Stimulated activated CD8-positive, alpha-beta memory T cell treated with anti-CD3 and anti-CD28 coated beads, Interleukin-15, amount 100 ng/mL, for 24 hours (primary cell): ENCODE results near the gene CD300LG.

Source experiments
- DNase-seq: peaks from one replicate; pipeline ENCODE4 v3.0.0-alpha.2; 2020; ENCODE audit warnings: low read depth

CD300LG gene

DNA sequence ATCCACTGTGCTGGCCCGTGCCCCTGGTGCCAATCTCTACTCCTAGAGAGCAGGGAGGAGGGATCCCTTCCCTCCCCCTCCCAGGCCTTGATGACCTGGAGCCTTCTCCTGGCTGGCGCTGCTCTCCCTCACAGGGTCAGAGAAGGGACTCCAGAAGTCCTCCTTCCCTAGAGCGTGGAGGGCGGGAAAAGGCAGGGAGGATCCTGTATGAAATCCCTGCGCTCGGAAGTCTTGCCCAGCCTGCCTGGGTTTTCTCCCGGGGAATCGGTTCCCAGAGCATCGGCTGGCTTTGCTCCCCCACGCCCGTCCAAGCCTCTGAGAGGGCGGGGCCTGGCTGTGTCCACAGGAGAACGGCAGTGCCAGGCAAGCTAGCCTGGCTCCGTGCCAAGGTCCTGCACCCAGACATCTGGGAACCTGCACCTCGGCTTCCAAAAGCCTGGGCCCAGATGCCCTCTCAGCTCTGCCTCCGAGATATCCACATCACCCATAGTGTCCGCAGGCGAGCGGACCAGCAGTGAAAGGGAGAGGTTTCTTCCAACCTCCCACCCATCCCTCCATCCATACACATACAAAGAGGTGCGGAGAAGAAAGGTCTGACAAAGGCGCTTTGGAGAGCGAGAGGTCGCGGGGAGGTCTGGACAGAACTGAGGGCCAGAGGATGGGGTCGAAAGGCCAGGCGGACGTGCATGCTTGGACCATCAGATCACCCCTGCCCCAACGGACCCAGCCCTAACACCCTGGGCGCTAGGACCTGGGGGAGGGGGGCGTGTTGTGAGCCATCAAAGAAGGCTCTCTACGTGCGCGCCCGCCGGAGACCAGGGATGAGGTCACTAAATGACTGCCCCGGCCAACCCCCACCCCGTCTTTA is 59.2 kb downstream of the CD300LG start:
- DNase-seq, result no peak

DNA sequence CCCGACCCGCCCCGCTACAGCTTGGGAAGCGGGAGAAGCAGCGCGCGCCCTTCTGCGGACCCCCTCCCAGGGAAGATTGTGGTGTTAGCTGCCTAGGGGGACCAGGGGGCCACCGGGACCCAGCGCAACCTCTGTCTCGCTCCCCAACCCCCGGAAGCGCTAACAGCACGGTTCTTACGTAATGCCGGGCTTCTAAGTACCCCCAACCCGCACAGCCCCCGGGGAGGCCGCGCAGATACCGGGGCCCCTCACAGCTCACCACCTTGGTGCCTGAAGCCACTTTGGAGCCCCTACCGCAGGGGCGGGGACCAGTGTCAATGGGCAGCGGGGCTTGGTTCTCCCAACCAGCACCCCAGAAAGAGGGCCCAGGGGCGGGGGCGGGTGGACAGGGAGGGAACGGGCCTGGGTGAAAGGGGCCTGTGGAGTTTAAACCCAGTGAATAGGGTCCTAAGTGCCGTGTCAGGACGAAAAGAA is 60.0 kb downstream of the CD300LG start:
- DNase-seq, result no peak

DNA sequence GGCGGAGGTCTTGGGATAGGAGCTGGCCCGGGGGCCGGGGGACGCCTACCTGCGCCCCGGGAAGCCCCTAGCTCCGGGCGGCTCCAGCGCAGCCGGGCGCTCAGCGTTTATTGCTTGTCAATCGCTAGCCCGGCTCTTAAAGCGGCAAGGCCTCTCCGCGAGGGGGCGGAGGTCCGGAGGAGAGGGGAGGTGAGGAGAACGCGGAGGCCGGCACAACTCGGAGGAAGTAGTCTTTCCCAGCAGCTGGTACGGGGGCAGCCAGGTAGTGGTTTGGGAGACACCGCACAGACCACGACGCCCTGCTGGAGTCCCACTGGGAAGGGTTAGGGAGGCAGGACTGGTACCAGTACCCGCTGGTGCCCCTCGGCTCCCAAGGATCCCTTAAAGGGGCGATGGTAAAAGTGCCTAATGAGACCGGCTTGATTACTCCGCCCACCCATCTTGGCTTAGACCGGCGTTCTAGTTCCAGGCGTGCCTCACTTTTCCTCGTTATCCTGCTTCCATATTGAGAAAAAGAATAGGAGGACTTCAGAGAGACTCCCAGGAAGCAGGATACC is 60.5 kb downstream of the CD300LG start, which contains the start of gene MPP2:
Gene MPP2 (minus strand): TSS at position 112 of the 557 bp plus-strand sequence. CDS start 3,076 bp downstream, outside the sequence.
- no peak for DNase-seq

DNA sequence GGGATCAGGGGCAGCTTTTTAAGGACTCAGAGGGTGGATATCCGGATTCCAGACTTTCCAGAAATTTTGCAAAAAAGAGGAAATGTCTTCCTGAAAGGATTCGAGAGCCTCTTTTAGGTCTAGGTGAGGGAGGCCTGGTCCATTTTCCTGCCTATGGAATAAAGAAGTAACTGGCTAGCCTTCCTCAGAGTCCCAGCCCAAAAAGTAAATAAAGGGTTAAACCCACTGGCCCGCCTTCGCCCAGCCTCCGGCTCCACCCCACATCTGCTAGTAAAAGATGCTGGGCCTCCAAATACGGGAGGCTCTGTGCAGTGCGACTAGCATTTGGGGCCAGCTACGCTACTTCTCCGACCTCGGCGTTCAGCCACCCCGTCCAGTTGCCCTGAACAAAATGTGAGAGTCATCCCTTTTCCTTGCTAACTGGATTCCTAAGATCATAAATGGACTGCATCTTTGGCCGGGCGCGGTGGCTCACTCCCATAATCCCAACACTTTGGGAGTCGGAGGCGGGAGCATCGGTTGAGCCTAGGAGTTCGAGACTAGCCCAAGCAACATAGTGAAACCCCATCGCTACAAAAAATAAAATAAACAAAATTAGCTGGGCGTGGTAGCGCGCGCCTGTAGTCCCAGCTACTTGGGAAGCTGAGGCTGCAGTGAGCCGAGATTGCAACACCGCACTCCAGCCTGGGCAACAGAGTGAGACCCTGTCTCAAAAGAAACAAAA is 61.2 kb downstream of the CD300LG start:
- no peak for DNase-seq

DNA sequence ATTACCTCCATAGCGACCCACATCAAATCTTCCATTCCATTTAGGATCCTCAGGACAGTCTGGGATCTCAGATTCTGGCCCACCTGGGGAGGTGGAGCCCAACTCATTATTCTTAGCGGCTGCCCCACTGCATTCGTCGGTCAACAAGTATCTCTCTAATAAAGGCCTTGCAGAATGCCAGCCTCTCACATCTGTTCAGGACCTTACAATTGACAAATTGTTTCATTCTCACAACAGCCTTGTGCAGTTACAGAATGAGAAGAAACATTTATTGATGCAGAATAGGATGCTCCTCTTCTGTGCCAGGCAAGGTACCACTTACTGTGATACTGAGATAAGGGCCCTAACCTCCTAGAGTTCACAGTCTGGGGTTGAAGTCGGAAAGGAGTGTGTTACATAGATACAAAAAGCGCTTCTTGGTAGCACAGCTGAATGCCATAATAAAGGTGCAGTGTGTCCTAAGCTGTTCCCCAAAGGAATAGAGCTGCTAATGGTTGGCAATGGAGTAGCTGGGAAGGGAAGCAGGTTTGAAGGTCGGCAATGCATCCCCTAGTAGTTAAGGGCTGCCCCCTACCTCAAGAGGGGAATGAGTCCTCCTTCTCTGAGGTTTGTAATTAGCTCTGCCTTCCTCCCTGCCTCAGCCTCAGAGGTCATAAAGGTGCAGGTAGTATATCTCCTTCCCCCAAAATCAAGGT is 62.7 kb downstream of the CD300LG start:
- DNase-seq, result no peak

DNA sequence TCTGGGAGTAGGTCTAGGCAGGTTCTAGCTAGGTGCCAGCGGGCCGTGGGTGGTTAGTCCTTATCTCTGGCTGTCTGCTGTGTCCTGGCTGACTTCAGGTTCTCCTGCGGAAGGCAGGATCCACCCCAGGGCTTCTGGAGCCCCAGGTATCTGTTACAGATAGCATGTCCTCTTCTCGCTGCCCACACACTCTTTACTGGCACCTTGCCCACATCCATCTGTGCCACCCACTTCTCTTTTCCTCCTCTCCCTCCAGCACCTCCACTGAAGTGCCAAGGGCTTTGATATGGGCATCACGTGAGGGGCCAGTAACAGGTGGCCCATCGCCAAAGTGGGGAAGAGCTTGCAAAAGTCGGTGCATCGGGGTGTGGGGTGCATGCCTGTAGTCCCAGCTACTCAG is 64.9 kb downstream of the CD300LG start:
- DNase-seq, result no peak

DNA sequence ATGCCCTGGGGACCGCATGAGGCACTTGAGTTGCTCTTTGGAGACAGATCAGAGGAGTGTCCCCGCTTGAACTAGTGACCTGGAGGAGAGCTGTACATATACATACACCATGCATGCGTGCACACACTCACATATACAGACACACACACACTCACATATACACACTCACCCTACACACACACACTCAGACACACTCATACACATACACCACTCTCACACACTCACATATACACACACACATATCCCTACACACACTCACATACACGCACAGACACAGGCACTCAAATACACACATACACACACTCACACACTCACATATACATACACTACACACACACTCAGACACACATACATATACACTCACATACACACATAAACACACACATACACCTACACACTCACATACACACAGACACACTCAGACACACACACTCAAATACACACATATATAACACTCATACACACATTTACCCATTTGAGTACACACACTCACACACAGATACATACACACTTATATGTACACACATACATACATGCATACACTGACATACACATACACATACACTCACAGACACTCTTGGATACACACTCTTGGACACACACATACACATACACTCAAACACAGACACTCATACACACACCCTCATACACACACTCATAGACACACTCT is 65.8 kb downstream of the CD300LG start:
- no peak for DNase-seq
